Measurements from ENCODE around the gene CEACAM1.
"Not testable (repeated sequence)": the region's sequence is repeated elsewhere in the genome, so short reads cannot be mapped to it uniquely, and the experiment has no call there.

Gene CEACAM1

DNA sequence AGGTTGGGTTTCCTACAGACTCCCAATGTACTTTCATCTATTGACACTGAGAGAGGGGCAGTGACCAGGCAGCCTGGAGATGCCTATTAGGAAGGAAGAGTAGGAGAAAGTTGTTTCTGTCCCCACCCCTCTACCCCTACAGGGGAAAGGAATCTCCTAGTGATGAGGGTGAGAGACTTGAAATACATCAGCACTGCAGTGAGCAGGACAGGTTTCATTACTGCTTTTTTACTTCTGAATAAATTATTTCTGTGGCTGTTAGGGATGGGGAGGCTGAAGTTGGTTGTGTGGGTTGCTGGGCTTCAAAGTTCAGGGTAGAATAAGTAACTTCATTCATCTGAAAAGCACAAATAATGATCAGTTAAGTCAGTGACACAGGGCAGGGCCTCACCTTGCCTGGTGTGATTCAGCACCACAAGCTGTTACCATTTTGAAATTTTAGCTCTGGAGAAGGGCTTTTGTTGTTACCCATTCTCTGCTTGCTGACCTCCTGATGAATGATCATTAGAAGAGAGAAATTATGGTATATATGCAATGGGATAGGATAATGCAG is 19.3 kb downstream of the CEACAM1 start:
- DNase-seq: no peak

DNA sequence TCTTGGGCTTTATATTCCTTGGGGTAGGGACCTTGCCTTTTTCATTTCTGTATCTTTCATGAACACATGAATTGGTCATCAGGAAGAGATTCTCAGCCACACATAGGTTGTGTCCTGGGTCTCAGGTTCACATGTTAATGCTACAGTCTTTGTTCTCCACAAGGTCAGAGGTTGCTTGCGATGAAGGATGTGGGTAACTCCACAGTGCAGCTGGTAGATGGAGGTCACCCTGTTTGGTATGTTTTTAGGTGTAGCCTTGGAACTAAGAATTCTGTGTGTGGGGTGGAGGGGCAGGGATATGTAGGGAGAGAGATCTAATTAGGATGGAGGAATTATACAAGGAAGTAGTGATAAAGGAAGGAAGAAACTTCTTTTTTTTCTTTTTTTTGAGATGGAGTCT is 23.2 kb downstream of the CEACAM1 start:
- no peak for DNase-seq

- no peak for DNase-seq
Measured at GRCh38 chr19:42501733-42502132, 26.5 kb downstream of the CEACAM1 start.

GRCh38 chr19:42501243-42501642 is 27.0 kb downstream of the CEACAM1 start:
- DNase-seq: not testable (repeated sequence)

DNA sequence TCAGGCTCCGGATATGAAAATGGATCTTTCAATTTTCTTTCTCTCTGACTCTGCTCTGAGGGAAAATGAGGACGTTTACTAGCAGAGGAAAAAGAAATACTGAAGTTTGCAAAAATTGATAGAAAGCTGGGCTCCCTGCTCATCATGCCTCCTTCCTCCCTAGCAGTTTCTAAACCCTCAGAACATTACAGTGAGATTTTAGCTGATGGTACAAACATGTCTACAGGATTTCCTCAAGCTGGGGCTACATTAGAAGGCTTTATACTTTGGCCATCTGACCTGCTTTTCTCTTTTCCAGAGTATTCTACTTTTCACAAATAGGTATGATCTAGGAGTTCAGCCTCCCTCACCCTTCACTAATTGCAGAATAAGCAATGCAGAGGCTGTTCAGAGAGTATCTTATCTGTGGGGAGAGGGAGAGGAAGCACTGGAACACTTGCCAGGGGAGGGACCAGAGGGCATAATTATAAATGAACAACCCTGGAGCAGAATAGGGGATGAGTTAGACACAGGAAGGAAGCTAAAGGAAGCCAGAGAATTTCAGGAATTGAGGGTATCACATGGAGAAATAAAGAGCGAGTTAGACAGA is 30.0 kb downstream of the CEACAM1 start:
- DNase-seq: no peak

DNA sequence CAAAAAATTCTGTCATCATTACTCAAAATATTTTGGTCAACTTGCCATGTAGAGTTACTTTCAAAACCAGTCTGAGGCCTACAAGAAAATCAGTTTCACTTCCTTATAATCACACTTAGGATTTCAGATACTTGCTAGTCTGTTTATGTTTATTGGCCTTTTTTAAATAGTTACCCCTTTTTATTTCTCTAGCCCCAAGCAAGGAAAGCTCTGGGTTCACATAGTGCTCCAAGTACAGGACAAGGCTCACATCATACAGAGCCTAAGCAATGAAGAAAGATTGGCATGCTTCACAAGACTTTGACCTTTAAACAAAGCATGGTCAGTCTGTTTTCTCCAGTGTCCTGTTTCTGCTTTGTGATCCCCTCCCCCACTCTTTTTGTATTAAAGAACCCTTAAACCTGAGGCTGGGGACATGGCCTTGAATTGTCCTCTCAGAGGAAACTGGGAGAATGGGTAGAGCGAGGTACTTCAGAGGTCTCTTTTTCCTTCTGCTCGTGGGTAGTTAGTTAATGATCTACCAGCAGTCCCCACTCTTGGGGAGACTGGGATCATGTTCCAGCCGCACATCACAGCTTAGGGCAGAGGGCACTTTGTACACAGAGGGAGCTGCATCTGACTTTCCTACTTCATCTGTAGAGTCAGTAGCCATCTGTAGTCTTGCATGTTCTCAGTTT is 30.7 kb downstream of the CEACAM1 start:
- no peak for DNase-seq

GRCh38 chr19:42496460-42497133 is 31.7 kb downstream of the CEACAM1 start:
- no peak for DNase-seq

- no peak for DNase-seq
Measured at GRCh38 chr19:42495663-42496062, 32.6 kb downstream of the CEACAM1 start.

DNA sequence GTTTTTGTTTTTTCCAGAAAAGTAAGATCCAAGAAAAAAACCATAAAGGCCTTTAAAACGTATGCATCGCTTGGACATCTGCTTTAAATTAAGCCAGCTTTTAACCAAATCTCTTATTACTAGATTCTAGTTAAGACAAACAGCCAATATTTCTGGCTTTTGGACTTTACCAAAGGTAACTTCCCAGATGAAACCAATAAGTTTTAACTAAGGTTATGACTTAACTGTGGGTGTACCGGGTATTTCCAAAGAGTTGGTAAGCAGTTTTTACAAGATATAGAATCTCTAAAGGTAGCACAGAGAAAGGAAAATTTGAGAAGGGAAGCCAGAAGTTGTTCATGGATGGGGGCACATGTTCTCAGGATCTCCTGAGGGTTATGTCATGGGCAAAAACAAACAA is 34.0 kb downstream of the CEACAM1 start:
- DNase-seq: no peak

DNA sequence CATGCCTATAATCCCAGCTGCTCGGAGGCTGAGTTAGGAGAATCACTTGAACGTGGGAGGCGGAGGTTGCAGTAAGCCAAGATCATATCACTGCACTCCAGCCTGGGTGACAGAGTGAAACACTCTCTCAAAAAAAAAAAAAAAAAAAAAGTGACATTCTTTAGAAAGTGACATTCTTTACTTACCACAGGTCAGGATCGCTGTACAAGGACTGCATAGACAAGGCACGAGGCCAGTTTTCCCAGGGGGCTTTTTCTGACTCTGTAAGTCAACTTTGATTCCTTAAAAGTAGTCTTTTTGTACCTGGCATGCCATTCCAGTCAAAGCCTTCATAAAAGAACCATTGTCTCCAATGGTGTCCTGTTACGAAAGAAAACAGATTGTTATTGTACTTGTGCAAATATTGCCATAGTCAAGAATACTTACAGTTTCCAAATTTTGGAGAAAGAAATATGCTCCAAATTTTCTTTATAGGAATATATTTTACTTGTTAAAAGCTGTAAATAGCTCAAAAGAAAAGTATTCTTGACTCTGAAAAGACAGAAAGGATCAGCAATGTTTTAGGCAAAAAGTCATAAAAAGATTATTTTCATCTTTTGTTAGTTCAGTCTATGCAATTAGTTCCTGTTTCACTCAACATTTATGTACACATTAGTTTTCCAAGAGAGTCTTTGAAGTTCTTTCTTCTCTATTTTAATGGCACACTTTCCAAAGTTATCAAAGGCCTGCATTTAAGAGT is 39.3 kb downstream of the CEACAM1 start:
- no peak for DNase-seq

DNA sequence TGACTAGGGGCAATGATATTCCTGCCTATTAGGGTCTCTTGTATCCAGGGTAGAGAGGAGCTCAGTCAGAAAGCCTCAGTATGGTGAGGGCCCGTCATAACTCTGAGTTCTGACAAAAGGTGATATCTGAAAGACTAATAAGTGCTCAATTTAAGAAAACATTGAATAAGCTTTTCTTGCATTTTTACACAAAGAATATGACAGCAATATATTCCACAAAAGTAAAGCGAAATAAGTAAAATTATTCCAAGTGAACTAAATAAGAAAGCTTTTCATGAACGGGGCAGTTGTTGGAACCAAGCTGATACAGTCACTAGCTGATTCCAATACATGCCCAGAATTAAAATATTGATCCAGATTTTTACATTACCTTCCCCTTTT is 40.5 kb downstream of the CEACAM1 start:
- DNase-seq: no peak

- no peak for DNase-seq
Measured at GRCh38 chr19:42487032-42487797, 41.1 kb downstream of the CEACAM1 start.

GRCh38 chr19:42485036-42485435 is 43.2 kb downstream of the CEACAM1 start:
- DNase-seq: not testable (repeated sequence)

GRCh38 chr19:42480335-42481095 is 47.8 kb downstream of the CEACAM1 start:
- DNase-seq: no peak

GRCh38 chr19:42479736-42480135 is 48.5 kb downstream of the CEACAM1 start:
- no peak for DNase-seq

GRCh38 chr19:42478765-42479311 is 49.4 kb downstream of the CEACAM1 start:
- DNase-seq: no peak

DNA sequence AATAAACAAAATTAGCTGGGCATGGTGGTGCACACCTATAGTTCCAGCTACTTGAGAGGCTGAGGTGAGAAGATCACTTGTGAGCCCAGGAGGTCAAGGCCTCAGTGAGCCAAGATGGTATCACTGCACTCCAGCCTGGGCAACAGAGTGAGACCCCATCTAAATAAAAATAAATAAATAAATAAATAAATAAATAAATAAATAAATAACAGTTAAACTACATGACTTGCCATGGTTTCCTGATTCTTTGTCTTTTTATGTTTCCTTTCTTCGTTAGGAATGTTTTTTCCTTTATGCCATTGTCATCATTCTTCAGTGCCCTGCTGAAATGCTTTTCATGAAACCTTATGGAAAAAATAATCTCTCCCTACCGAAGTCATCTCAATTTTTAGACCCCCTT is 50.3 kb downstream of the CEACAM1 start:
- no peak for DNase-seq

GRCh38 chr19:42477117-42477516 is 51.2 kb downstream of the CEACAM1 start:
- no peak for DNase-seq

DNA sequence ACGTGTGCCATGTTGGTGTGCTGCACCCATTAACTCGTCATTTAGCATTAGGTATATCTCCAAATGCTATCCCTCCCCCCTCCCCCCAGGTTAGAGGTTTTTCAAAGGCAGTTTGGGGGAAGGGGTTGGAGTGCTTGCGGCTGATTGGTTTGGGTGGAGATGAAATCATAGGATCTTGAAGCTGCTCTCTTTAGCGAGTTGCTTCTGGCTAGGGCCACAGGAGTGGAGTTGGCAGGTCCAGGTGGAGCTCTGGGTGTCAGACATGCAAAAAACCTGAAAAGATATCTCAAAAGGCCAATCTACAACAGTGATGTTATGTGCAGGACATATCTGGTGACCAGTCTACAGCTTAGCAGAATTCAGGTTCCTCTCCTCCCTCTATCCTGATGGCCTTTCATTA is 52.9 kb downstream of the CEACAM1 start:
- no peak for DNase-seq

- no peak for DNase-seq
Measured at GRCh38 chr19:42474743-42475142, 53.5 kb downstream of the CEACAM1 start.

- no peak for DNase-seq
Measured at GRCh38 chr19:42473686-42474085, 54.6 kb downstream of the CEACAM1 start.

All from activated CD4-positive, CD25-positive, alpha-beta regulatory T cell treated with anti-CD3 and anti-CD28 coated beads, Interleukin-2, amount 50 U/mL, for 72 hours (primary cell).